ENCODE measurements around the gene DNAJC11.

GRCh38 chr1:6711174-6711573 lies 9.6 kb upstream of the DNAJC11 start:
- TF ChIP-seq CTCF (IDR thresholded peaks at IDR 0.05) (no peak), POLR2AphosphoS5 (IDR thresholded peaks at IDR 0.05) (no peak)
